ENCODE results near the gene RHOB.
"Not testable (repeated sequence)": the region's sequence is repeated elsewhere in the genome, so short reads cannot be mapped to it uniquely, and the experiment has no call there.

The RHOB gene

DNA sequence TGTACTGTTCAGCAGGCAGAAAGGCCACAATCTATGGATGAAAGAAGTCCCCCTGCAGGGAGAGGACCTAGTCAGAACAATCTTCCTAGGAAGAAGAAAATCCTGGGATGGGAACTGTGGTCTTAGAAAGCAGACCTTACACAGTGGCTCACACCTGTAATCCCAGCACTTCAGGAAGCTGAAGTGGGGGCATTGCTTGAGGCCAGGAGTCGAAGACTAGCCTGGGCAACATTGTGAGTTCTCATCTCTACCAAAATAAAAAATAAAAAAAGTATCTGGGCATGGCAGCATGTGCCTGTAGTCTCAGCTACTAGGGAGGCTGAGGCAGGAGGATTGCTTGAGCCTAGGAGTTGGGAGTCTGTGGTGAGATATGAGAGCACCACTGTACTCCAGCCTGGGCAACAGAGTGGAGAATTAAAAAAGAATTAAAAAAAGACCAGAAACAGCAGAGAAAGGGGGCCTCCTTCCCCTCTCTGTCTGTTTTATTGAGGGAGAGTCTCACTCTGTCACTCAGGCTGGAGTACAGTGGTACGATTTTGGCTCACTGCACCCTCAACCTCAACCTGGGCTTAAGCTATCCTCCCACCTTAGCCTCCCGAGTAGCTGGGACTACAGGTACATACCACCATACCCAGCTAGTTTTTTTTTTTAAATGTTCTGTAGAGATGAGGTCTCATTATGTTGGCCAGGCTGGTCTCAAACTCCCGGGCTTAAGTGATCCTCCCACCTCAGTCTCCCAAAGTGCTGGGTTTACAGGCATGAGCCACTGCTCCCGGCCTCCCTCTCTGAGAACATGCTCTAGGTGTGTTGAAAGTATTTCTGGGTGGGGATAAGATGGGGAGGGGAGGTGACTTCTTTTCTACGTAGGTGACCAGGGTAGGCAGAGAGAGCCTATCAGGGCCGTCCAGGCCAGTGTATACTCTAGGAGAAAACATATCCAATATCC lies 7.4 kb downstream of the RHOB start:
- no peak for DNase-seq

- no peak for DNase-seq
These were observed 8.3 kb downstream of the RHOB start for GRCh38 chr2:20455076-20455587.

- DNase-seq: no peak
These were observed 9.3 kb downstream of the RHOB start for GRCh38 chr2:20456116-20456571.

- no peak for DNase-seq
These were observed 10.0 kb downstream of the RHOB start for GRCh38 chr2:20456636-20457426.

DNA sequence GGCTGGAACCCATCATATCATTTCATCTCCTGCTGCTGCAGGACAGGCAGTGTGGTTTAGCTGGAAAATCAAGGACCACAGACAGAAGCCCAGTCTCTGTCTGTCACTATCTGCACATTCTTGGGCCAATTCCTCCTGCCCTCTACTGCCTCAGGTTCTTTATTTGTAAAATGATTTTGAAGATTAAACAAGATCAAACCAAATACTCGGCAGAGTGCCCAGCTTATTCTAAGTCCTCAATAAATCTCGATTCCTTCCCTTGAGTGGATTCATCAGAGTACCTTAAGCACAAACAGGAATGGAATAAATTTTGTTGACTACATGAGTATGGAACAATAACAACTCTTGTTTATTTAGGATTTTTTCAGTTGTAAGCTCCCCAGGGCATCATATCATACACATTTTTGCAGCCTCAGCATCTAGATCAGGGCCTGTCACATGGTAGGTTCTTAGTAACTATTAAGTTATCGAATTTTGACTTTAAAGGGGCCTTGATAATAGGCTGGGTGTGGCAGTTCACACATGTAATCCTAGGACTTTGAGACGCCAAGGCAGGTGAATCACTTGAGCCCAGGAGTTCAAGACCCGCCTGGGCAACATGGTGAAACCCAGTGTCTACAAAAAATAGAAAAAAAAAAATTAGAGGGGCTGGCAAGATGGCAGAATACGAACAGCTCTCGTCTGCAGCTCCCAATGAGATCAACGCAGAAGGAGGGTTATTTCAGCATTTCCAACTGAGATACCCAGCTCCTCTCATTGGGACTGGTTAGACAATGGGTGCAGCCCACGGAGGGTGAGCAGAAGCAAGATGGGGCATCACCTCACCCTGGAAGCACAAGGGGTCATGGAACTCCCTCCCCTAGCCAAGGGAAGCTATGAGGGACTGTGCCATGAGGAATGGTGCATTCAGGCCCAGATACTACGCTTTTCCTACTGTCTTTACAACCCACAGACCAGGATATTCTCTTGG lies 11.1 kb downstream of the RHOB start:
- DNase-seq: no peak

DNA sequence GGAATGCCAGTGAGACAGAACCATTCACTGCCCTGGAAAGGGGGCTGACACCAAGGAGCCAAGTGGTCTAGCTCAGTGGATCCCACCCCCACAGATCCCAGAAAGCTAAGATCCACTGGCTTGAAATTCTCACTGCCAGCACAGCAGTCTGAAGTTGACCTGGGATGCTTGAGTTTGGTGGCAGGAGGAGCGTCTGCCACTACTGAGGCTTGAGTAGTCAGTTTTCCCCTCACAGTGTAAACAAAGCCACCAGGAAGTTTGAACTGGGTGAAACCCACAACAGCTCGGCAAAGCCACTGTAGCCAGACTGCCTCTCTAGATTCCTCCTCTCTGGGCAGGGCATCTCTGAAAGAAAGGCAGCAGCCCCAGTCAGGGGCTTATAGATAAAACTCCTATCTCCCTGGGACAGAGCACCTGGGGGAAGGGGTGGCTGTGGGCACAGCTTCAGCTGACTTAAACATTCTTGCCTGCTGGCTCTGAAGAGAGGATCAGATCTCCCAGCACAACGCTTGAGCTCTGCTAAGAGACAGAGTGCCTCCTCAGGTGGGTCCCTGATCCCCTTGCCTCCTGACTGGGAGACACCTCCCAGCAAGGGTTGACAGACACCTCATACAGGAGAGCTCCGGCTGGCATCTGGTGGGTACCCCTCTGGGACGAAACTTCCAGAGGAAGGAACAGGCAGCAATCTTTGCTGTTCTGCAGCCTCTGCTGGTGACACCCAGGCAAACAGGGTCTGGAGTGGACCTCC lies 12.0 kb downstream of the RHOB start:
- not testable (repeated sequence) for DNase-seq

DNA sequence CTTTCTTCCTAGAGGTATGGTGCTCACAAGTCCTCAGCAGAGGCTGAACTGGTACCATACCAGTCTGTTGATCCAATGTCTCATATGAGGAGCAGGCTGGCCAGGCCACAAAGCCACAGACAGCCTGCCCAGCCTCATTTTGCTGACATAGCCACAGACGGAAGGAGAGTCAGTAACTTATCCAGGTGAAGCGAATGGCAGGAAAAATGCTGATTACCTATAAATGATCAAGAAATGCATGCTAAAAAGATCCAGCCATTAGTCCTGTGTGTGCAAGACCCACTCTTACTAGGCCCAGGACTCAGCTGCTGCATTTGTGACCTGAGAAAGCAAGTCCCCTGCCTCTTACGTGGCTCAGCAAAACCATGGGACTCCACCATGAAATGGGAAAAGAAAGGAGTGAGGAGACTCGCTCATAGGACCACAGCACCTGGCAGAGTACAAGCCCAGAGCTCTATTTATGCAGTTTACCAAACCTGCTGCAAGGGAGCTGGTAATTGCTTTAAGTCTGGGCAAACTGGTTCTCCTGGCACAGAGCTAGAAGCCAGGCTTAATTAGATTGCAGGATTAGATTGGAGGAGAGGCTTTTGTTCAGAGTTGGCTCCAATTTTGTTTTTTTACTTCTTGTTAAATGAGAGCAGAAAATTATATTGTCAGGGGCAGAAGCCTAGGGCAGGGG lies 19.0 kb downstream of the RHOB start:
- DNase-seq: no peak

DNA sequence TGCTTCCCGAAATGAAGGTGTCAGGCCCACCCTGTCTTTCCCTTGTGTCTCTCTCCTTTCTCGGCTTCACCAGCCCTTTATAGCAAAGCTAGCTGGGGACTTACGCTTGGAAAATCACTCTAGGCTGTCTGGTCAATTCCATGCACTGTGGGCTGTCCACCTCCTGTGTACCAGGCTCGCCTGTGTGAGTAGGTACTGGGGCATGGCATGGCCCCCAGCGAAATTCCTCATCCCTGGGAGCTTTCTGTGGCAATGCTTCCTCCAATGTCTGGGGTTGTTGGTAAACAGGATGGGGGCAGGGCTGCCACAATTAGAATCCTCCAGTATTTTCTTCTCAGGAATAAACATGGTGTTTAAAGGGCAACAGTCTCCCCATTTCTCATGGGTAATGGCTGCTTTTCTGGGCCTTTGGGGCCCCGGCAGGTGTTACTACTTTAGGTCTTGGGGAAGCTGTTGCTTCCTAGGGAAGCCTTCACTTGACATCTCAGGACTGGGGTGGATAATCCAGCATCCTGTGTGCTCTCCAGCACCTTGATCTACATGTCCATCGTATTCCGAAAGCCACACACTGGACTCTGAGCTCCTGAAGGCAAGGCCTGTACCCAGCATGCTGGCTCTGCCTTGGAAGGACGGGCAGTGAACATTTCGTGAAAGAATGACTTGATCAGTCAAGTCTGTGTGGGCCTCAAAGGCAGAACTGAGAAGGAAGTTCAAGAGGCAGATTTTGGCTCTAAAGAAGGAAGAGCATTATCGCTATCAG lies 21.1 kb downstream of the RHOB start:
- no peak for DNase-seq

DNA sequence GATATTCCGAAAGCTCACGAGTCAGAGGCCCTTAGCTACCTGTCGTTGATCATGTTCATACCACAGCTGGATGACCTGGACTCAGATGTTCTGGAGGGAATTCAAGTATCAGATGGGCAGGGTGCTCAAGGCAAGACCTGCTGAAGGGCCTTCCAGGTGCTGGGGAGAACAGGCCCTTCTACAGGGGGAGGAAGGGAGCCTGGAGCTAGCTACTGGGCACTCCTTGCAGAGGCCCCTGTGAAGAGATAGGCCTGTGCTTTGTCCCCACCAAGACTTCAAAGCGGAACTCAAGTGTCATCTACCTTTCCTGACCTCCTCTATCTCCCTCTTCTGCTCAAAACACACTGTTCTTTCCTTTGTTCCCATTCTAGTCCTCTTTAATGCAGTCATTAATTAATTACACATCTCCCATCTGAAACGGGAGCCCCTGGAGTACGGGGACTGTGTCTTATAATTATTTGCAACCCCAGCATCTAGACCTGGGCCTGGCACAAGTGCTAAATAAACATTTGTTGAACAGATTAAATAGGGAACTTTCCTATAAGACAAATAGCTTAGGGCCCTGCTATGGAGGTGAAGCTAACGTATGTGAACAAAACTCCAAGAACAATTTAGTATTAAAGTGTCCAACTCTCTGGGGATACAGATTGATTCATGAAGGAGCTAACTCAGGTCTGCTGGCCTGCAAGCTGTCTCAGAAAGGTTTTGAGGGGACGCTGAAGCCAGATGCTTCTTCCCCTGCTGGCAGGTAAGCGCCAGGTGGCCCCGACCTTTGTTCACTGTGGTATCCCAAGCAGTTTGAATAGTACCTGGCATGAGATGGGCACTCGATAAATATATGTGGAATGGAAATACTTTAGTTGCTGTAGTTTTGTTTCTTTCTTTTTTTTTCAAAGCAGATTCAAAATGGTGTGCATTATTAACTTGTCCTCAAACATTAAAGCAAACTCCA lies 22.0 kb downstream of the RHOB start:
- no peak for DNase-seq

GRCh38 chr2:20469595-20469994 lies 22.7 kb downstream of the RHOB start:
- DNase-seq: no peak

DNA sequence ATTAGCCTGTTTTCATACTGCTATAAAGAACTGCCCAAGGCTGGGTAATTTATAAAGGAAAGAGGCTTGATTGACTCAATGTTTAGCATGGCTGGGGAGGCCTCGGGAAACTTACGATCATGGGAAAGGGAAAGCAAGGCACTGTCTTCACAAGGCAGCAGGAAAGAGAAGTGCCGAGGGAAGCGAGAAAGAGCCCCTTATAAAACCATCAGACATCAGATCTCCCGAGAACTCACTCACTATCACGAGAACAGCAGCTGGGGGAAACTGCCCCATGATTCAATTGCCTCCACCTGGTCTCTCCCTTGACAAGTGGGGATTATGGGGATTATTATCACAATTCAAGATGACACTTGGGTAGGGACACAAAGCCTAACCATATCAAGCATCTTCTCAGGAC lies 23.3 kb downstream of the RHOB start:
- no peak for DNase-seq

- DNase-seq: no peak
These were observed 24.3 kb downstream of the RHOB start for GRCh38 chr2:20471148-20471547.

DNA sequence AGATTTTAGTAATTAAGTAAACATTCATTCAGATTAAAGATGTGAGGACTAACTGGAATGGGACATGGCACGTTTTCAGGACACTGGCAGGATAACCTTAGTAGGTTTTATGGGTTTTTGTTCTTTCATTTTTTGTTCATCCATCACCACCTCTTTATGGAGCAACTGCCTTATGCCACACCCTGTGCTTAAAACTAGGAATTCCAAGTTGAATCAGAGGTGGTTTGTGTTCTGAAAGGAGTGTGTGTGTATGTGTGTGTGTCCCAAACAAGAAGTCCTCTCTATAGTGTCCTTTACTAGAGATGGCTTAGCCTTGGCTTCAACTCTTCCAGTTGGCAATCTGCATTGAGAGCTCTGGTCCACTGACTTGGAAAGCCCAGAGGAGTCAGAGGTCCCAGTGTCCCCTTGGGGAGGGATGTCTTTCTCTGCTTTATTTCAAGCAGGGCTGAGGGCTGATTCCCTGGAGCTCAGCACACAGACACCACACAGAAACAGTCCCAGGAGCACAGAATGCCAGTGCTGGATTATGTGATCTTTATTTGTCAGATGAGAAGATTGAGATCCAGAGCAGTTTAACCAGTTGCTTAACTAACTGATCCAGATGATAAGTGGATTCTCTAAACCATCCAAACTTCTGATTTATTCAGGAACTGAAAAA lies 25.2 kb downstream of the RHOB start:
- DNase-seq: no peak

DNA sequence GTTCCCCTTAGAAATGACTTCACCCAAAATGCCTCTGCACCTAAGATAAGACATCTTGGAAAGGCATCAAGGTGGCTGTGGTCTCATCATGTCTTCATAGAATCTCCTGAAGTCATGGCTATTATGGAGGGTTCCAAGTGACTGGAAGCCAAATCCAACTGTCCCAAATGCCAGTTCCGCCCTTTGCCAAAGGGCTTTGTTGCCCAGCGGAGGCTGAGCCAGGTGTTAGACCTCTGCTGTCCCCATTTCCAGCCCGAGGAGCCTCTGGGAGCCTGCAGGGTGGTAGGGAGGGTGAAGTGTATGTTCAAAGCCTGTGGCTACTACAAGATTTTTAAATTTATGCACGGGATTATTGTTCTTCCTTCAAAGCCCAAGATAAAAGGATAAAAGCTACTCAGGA lies 25.7 kb downstream of the RHOB start:
- DNase-seq: no peak

- no peak for DNase-seq
These were observed 26.3 kb downstream of the RHOB start for GRCh38 chr2:20473128-20473527.

- no peak for DNase-seq
These were observed 28.1 kb downstream of the RHOB start for GRCh38 chr2:20474757-20475566.

GRCh38 chr2:20475567-20475952 lies 28.7 kb downstream of the RHOB start:
- no peak for DNase-seq

DNA sequence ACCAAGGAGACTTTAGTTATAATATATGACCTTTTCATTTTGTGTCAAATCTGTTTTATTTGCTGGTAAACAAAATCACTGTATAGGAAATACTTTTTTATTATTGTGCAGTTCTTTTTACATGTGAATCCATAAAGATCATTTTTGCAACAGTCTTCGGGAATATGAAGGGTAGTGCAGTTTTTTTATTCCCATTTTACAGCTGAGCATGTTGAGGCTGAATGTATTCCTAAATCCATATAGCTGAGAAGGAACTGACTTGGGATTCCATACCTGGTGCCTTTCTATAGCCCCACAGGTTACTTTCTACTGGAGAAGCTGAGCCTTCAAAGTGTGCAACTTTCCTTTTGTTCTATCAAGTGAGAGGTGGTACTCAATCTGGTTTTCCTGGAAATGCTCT lies 29.6 kb downstream of the RHOB start:
- DNase-seq: no peak

All from T-helper 9 cell (primary cell).